ENCODE data around the gene TTC24. TPM values are rescaled to one million over a fixed set of nuclear protein-coding genes. Genes with fewer than 3 reads are reported as not detected.

TTC24 gene
- total RNA-seq, 1 donor from 2014 or later, result not detected

DNA sequence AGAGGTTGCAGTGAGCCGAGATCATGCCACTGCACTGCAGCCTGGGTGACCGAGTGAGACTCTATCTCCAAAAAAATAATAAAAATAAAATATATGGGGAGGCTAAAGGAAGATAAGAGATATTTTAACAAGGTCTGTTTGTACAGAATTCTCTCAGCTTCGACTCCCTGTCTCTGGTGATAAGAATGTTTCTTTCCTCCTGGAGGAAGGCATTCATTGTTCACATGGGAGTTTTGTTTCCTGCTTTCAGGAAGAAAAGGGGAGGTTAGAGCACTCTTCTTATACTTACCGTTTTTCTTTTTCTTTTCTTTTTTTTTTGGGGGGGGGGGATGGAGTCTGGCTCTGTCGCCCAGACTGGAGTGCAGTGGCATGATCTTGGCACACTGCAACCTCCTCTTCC, 10.0 kb downstream of the TTC24 start:
- DNase-seq (ENCODE audit: low read depth), result no peak
- Histone ChIP-seq H3K36me3 (ENCODE audit: control insufficient read depth, insufficient read depth, low read length) (peaks cover 2% of the 10 kb centered on the region), H3K27me3 (ENCODE audit: control insufficient read depth, insufficient read depth, low read length) (peaks cover 2% of the 10 kb centered on the region), H3K4me3 (ENCODE audit: low read depth, low read length) (no peak overlapping the region)
- TF ChIP-seq, protein P1, sequence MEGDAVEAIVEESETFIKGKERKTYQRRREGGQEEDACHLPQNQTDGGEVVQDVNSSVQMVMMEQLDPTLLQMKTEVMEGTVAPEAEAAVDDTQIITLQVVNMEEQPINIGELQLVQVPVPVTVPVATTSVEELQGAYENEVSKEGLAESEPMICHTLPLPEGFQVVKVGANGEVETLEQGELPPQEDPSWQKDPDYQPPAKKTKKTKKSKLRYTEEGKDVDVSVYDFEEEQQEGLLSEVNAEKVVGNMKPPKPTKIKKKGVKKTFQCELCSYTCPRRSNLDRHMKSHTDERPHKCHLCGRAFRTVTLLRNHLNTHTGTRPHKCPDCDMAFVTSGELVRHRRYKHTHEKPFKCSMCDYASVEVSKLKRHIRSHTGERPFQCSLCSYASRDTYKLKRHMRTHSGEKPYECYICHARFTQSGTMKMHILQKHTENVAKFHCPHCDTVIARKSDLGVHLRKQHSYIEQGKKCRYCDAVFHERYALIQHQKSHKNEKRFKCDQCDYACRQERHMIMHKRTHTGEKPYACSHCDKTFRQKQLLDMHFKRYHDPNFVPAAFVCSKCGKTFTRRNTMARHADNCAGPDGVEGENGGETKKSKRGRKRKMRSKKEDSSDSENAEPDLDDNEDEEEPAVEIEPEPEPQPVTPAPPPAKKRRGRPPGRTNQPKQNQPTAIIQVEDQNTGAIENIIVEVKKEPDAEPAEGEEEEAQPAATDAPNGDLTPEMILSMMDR (IDR thresholded peaks at IDR 0.05; ENCODE audit: insufficient read depth, low read length, poor library complexity, severe bottlenecking), result no peak

DNA sequence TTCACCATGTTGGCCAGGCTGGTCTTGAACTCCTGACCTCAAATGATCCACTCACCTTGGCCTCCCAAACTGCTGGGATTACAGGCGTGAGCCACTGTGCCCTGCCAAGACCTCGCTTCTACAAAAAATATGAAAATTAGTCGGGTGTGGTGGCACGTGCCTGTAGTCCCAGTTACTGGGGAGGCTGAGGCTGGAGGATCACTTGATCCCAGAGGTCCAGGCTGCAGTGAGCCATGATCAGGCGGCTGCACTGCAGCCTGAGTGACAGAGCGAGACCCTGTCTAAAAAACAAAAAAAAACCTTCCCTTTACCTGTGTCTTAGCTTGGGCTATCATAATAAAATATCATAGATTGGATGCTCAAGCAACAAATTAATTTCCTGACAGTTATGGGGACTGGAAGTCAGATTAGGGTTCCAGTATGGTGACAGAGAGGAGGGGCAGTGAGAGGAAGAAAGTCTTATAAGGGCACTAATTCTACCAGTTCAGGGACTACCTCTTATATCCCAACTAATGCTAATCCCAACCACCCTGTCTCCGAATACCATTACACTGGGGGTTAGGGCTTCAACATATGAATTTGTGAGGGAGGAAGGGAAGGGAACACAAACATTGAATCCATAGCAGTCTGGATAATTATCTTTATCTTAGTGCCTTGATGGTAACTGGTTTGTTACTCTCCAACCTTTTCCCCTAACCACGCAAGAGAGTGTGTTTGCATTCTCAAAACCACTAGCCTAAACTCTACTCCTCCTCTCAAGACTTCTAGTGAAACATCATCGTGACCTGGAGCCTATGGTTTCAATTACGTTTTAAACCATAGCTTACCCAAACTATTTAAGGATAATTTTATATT, 11.0 kb downstream of the TTC24 start:
- H3K36me3 ChIP-seq (ENCODE audit: control insufficient read depth, insufficient read depth, low read length), result peaks cover 2% of the 10 kb centered on the region
- H3K27me3 ChIP-seq (ENCODE audit: control insufficient read depth, insufficient read depth, low read length), result peaks cover 2% of the 10 kb centered on the region
- TF ChIP-seq, protein P1 (IDR thresholded peaks at IDR 0.05; ENCODE audit: insufficient read depth, low read length, poor library complexity, severe bottlenecking), result no peak
- DNase-seq (ENCODE audit: low read depth), result no peak
- no peak overlapping the region for H3K4me3 ChIP-seq (ENCODE audit: low read depth, low read length)

DNA sequence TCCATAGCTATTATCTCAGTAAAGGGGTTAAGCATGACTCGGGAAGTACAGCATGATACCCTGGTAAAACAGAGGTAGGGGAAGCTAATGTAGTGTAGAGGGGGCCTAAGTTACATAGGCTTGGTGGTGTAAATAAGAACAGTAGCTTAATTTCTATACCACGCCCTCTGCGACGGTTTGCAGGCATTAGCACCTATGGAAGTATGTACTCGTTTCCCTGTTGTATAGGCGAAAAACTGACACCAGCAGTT, 11.6 kb downstream of the TTC24 start:
- H3K4me3 ChIP-seq (ENCODE audit: low read depth, low read length), result peak overlapping the region; percentile 74
- TF ChIP-seq, protein P1 (IDR thresholded peaks at IDR 0.05; ENCODE audit: insufficient read depth, low read length, poor library complexity, severe bottlenecking), result no peak
- H3K36me3 ChIP-seq (ENCODE audit: control insufficient read depth, insufficient read depth, low read length), result peaks cover 4% of the 10 kb centered on the region
- no peak for DNase-seq (ENCODE audit: low read depth)
- H3K27me3 ChIP-seq (ENCODE audit: control insufficient read depth, insufficient read depth, low read length), result peaks cover 2% of the 10 kb centered on the region

GRCh38 chr1:156591432-156592157, 12.1 kb downstream of the TTC24 start, which contains the start of gene NAXE:
TSS of gene NAXE (plus strand) at chr1:156591776. CDS start at chr1:156591805, 29 bp downstream.
- TF ChIP-seq, protein P1 (IDR thresholded peaks at IDR 0.05; ENCODE audit: insufficient read depth, low read length, poor library complexity, severe bottlenecking), result no peak
- DNase-seq (ENCODE audit: low read depth), result no peak

GRCh38 chr1:156592158-156592909, 12.8 kb downstream of the TTC24 start:
- Histone ChIP-seq H3K36me3 (ENCODE audit: control insufficient read depth, insufficient read depth, low read length) (peaks cover 4% of the 10 kb centered on the region), H3K4me3 (ENCODE audit: low read depth, low read length) (peak overlapping the region; percentile 74), H3K27me3 (ENCODE audit: control insufficient read depth, insufficient read depth, low read length) (no peaks in the 10 kb centered on the region)
- no peak for DNase-seq (ENCODE audit: low read depth)
- TF ChIP-seq, protein P1 (IDR thresholded peaks at IDR 0.05; ENCODE audit: insufficient read depth, low read length, poor library complexity, severe bottlenecking), result no peak

More at GRCh38 chr1:156591432-156592157, 12.1 kb downstream of the TTC24 start, which contains the start of gene NAXE:
- Histone ChIP-seq H3K36me3 (ENCODE audit: control insufficient read depth, insufficient read depth, low read length) (peaks cover 4% of the 10 kb centered on the region), H3K27me3 (ENCODE audit: control insufficient read depth, insufficient read depth, low read length) (no peaks in the 10 kb centered on the region), H3K4me3 (ENCODE audit: low read depth, low read length) (peak within 1 kb of the TSS; percentile 74)
